Breast epithelium (tissue), 3 donors: Measurements from ENCODE around the gene CHMP4B.

ENCODE experiments used
- POLR2A ChIP-seq: fragments of 450-650 bp; IDR thresholded peaks from one replicate; pipeline ENCODE4 v1.6.1; 2016; ENCODE audit warnings: antibody characterized with exemption, mild to moderate bottlenecking, moderate library complexity
- TF ChIP-seq, protein P1 (sequence below), 3 donors: fragments of 450-650 bp; IDR thresholded peaks; one replicate each; pipeline ENCODE4 v1.5.1; 2016 to 2017; ENCODE audit warnings: antibody characterized with exemption in 3 of 3, mild to moderate bottlenecking in 3 of 3, moderate library complexity in 3 of 3

DNA sequence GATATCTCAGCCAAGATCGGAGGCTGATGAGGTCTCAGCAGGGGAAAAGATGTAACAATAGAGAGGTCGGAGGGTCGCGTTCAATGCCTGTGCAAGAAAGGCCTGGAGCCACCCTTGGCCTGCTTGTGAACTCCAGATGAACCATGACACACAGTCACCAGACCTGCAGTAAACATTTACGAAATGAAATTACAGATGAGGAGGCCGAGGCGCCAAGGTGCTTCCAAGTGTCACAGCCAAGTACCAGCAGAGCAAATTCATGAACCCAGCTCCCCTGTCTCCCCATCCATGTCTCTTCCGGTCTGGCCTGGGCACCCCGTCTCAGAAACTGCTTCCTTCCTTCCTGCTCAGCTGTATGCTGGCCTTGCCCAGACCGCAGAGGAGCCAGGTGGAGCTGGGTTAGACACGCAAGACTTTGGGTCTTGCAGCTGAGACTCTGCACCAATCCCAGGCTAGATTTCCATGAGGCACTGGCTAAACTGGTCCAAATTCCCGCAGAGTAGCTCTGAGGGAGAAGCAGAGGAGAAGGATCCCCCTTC, 48.1 kb downstream of the CHMP4B start:
- TF ChIP-seq, protein P1, sequence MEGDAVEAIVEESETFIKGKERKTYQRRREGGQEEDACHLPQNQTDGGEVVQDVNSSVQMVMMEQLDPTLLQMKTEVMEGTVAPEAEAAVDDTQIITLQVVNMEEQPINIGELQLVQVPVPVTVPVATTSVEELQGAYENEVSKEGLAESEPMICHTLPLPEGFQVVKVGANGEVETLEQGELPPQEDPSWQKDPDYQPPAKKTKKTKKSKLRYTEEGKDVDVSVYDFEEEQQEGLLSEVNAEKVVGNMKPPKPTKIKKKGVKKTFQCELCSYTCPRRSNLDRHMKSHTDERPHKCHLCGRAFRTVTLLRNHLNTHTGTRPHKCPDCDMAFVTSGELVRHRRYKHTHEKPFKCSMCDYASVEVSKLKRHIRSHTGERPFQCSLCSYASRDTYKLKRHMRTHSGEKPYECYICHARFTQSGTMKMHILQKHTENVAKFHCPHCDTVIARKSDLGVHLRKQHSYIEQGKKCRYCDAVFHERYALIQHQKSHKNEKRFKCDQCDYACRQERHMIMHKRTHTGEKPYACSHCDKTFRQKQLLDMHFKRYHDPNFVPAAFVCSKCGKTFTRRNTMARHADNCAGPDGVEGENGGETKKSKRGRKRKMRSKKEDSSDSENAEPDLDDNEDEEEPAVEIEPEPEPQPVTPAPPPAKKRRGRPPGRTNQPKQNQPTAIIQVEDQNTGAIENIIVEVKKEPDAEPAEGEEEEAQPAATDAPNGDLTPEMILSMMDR (IDR thresholded peaks at IDR 0.05): no peak
- no peak for TF ChIP-seq POLR2A
